ENCODE data around the gene TSC2.
A peak's percentile ranks its signal among the peaks of the same experiment; 100 is the strongest.

Gene TSC2

GRCh38 chr16:2015117-2015946, 32.5 kb upstream of the TSC2 start:
- Histone ChIP-seq H3K4me3 (ENCODE audit: low read depth in 1 of 2, low read length in 2 of 2) (no peak overlapping the region), H3K27me3 (ENCODE audit: low read depth, low read length) (peaks cover 5% of the 10 kb centered on the region), H3K36me3 (ENCODE audit: control insufficient read depth in 1 of 2, insufficient read depth in 2 of 2, low read length in 2 of 2) (no peaks in the 10 kb centered on the region), H3K27ac (ENCODE audit: low read length) (no peak overlapping the region), H3K9me3 (ENCODE audit: control insufficient read depth in 1 of 2, low read length in 2 of 2) (no peaks in the 10 kb centered on the region), H3K4me1 (ENCODE audit: control insufficient read depth in 1 of 2, insufficient read depth in 2 of 2, low read length in 2 of 2) (peaks cover 3 to 13% of the 10 kb centered on the region in 2 donors)

GRCh38 chr16:2015947-2016208, 31.9 kb upstream of the TSC2 start:
- Histone ChIP-seq H3K4me3 (ENCODE audit: low read depth in 1 of 2, low read length in 2 of 2) (no peak overlapping the region), H3K4me1 (ENCODE audit: control insufficient read depth in 1 of 2, insufficient read depth in 2 of 2, low read length in 2 of 2) (peaks cover 0 to 15% of the 10 kb centered on the region in 2 donors), H3K36me3 (ENCODE audit: control insufficient read depth in 1 of 2, insufficient read depth in 2 of 2, low read length in 2 of 2) (no peaks in the 10 kb centered on the region), H3K27me3 (ENCODE audit: low read depth, low read length) (peaks cover 5% of the 10 kb centered on the region), H3K27ac (ENCODE audit: low read length) (no peak overlapping the region), H3K9me3 (ENCODE audit: control insufficient read depth in 1 of 2, low read length in 2 of 2) (no peaks in the 10 kb centered on the region)

GRCh38 chr16:2016407-2016922, 31.3 kb upstream of the TSC2 start:
- Histone ChIP-seq H3K9me3 (ENCODE audit: control insufficient read depth in 1 of 2, low read length in 2 of 2) (no peaks in the 10 kb centered on the region), H3K36me3 (ENCODE audit: control insufficient read depth in 1 of 2, insufficient read depth in 2 of 2, low read length in 2 of 2) (no peaks in the 10 kb centered on the region), H3K27me3 (ENCODE audit: low read depth, low read length) (peaks cover 5% of the 10 kb centered on the region), H3K4me1 (ENCODE audit: control insufficient read depth in 1 of 2, insufficient read depth in 2 of 2, low read length in 2 of 2) (peaks cover 0 to 16% of the 10 kb centered on the region in 2 donors), H3K4me3 (ENCODE audit: low read depth in 1 of 2, low read length in 2 of 2) (no peak overlapping the region), H3K27ac (ENCODE audit: low read length) (no peak overlapping the region)

GRCh38 chr16:2019518-2019920, 28.3 kb upstream of the TSC2 start, which contains the start of gene NPW:
TSS of gene NPW (plus strand) at chr16:2019785.
- no peak within 1 kb of the TSS for H3K27ac ChIP-seq (ENCODE audit: low read length)
- H3K4me1 ChIP-seq (ENCODE audit: control insufficient read depth in 1 of 2, insufficient read depth in 2 of 2, low read length in 2 of 2), result peaks cover 0 to 34% of the 10 kb centered on the region in 2 donors
- no peaks in the 10 kb centered on the region for H3K36me3 ChIP-seq (ENCODE audit: control insufficient read depth in 1 of 2, insufficient read depth in 2 of 2, low read length in 2 of 2)
- no peaks in the 10 kb centered on the region for H3K9me3 ChIP-seq (ENCODE audit: control insufficient read depth in 1 of 2, low read length in 2 of 2)
- H3K27me3 ChIP-seq (ENCODE audit: low read depth, low read length), result peaks cover 5% of the 10 kb centered on the region
- H3K4me3 ChIP-seq (ENCODE audit: low read depth in 1 of 2, low read length in 2 of 2), result no peak within 1 kb of the TSS

- Histone ChIP-seq H3K4me3 (ENCODE audit: low read depth in 1 of 2, low read length in 2 of 2) (no peak overlapping the region), H3K36me3 (ENCODE audit: control insufficient read depth in 1 of 2, insufficient read depth in 2 of 2, low read length in 2 of 2) (no peaks in the 10 kb centered on the region), H3K27me3 (ENCODE audit: low read depth, low read length) (peaks cover 5% of the 10 kb centered on the region), H3K4me1 (ENCODE audit: control insufficient read depth in 1 of 2, insufficient read depth in 2 of 2, low read length in 2 of 2) (peaks cover 0 to 34% of the 10 kb centered on the region in 2 donors), H3K27ac (ENCODE audit: low read length) (no peak overlapping the region), H3K9me3 (ENCODE audit: control insufficient read depth in 1 of 2, low read length in 2 of 2) (no peaks in the 10 kb centered on the region)
These were observed 27.6 kb upstream of the TSC2 start for GRCh38 chr16:2019921-2020831.

- Histone ChIP-seq H3K4me1 (ENCODE audit: control insufficient read depth in 1 of 2, insufficient read depth in 2 of 2, low read length in 2 of 2) (peaks cover 3 to 53% of the 10 kb centered on the region in 2 donors), H3K27ac (ENCODE audit: low read length) (no peak overlapping the region), H3K27me3 (ENCODE audit: low read depth, low read length) (peaks cover 5% of the 10 kb centered on the region), H3K4me3 (ENCODE audit: low read depth in 1 of 2, low read length in 2 of 2) (peak overlapping the region; percentile 33 to 58), H3K36me3 (ENCODE audit: control insufficient read depth in 1 of 2, insufficient read depth in 2 of 2, low read length in 2 of 2) (no peaks in the 10 kb centered on the region), H3K9me3 (ENCODE audit: control insufficient read depth in 1 of 2, low read length in 2 of 2) (no peaks in the 10 kb centered on the region)
These were observed 25.1 kb upstream of the TSC2 start for GRCh38 chr16:2022723-2023091.

GRCh38 chr16:2023092-2024031, 24.4 kb upstream of the TSC2 start:
- Histone ChIP-seq H3K9me3 (ENCODE audit: control insufficient read depth in 1 of 2, low read length in 2 of 2) (no peaks in the 10 kb centered on the region), H3K36me3 (ENCODE audit: control insufficient read depth in 1 of 2, insufficient read depth in 2 of 2, low read length in 2 of 2) (no peaks in the 10 kb centered on the region), H3K4me3 (ENCODE audit: low read depth in 1 of 2, low read length in 2 of 2) (peak overlapping the region; percentile 39 to 58), H3K27me3 (ENCODE audit: low read depth, low read length) (peaks cover 5% of the 10 kb centered on the region), H3K27ac (ENCODE audit: low read length) (no peak overlapping the region), H3K4me1 (ENCODE audit: control insufficient read depth in 1 of 2, insufficient read depth in 2 of 2, low read length in 2 of 2) (peaks cover 6 to 59% of the 10 kb centered on the region in 2 donors)

- peaks cover 6 to 63% of the 10 kb centered on the region in 2 donors for H3K4me1 ChIP-seq (ENCODE audit: control insufficient read depth in 1 of 2, insufficient read depth in 2 of 2, low read length in 2 of 2)
- H3K36me3 ChIP-seq (ENCODE audit: control insufficient read depth in 1 of 2, insufficient read depth in 2 of 2, low read length in 2 of 2), result no peaks in the 10 kb centered on the region
- H3K27me3 ChIP-seq (ENCODE audit: low read depth, low read length), result peaks cover 5% of the 10 kb centered on the region
- no peak overlapping the region for H3K27ac ChIP-seq (ENCODE audit: low read length)
- H3K9me3 ChIP-seq (ENCODE audit: control insufficient read depth in 1 of 2, low read length in 2 of 2), result no peaks in the 10 kb centered on the region
- H3K4me3 ChIP-seq (ENCODE audit: low read depth in 1 of 2, low read length in 2 of 2), result peak overlapping the region in 1 of 2 donors; percentile 58
These were observed 23.8 kb upstream of the TSC2 start for GRCh38 chr16:2024032-2024420.

- H3K9me3 ChIP-seq (ENCODE audit: control insufficient read depth in 1 of 2, low read length in 2 of 2), result no peaks in the 10 kb centered on the region
- H3K4me3 ChIP-seq (ENCODE audit: low read depth in 1 of 2, low read length in 2 of 2), result no peak overlapping the region
- H3K36me3 ChIP-seq (ENCODE audit: control insufficient read depth in 1 of 2, insufficient read depth in 2 of 2, low read length in 2 of 2), result no peaks in the 10 kb centered on the region
- H3K4me1 ChIP-seq (ENCODE audit: control insufficient read depth in 1 of 2, insufficient read depth in 2 of 2, low read length in 2 of 2), result peaks cover 6 to 57% of the 10 kb centered on the region in 2 donors
- no peak overlapping the region for H3K27ac ChIP-seq (ENCODE audit: low read length)
- no peaks in the 10 kb centered on the region for H3K27me3 ChIP-seq (ENCODE audit: low read depth, low read length)
These were observed 22.5 kb upstream of the TSC2 start for GRCh38 chr16:2025251-2025650.

- no peaks in the 10 kb centered on the region for H3K36me3 ChIP-seq (ENCODE audit: control insufficient read depth in 1 of 2, insufficient read depth in 2 of 2, low read length in 2 of 2)
- no peaks in the 10 kb centered on the region for H3K9me3 ChIP-seq (ENCODE audit: control insufficient read depth in 1 of 2, low read length in 2 of 2)
- H3K27ac ChIP-seq (ENCODE audit: low read length), result no peak overlapping the region
- H3K4me1 ChIP-seq (ENCODE audit: control insufficient read depth in 1 of 2, insufficient read depth in 2 of 2, low read length in 2 of 2), result peaks cover 6 to 51% of the 10 kb centered on the region in 2 donors
- peak overlapping the region in 1 of 2 donors; percentile 45 for H3K4me3 ChIP-seq (ENCODE audit: low read depth in 1 of 2, low read length in 2 of 2)
- no peaks in the 10 kb centered on the region for H3K27me3 ChIP-seq (ENCODE audit: low read depth, low read length)
These were observed 21.8 kb upstream of the TSC2 start for GRCh38 chr16:2025878-2026460.
